WERI-Rb-1 (cell line): Measurements from ENCODE around the gene IFFO2.

Source experiments
- DNase-seq: peaks from one replicate; pipeline ENCODE4 v3.0.0-alpha.2; 2020
- H3K27ac ChIP-seq: fragments of 250-450 bp; sonication (Bioruptor Pico); 2 replicates; pipeline ENCODE4 v1.5.1; 2020; ENCODE audit warnings: mild to moderate bottlenecking, moderate library complexity
- H3K27me3 ChIP-seq: fragments of 250-450 bp; sonication (Bioruptor Pico); 2 replicates; pipeline ENCODE4 v1.5.1; 2021; ENCODE audit warnings: mild to moderate bottlenecking, low read depth, moderate library complexity; ENCODE audit not compliant: insufficient read depth, severe bottlenecking
- H3K36me3 ChIP-seq: fragments of 250-450 bp; sonication (Bioruptor Pico); 2 replicates; pipeline ENCODE4 v1.5.1; 2020; ENCODE audit warnings: mild to moderate bottlenecking, moderate library complexity
- H3K4me3 ChIP-seq: 2 replicates; pipeline ENCODE4 v1.5.1; 2011; ENCODE audit warnings: low read depth, mild to moderate bottlenecking, control low read depth, low read length
- H3K9me3 ChIP-seq: fragments of 250-450 bp; sonication (Bioruptor Pico); 2 replicates; pipeline ENCODE4 v1.5.1; 2021; ENCODE audit warnings: mild to moderate bottlenecking, moderate library complexity; ENCODE audit not compliant: severe bottlenecking
- TF ChIP-seq, protein P1 (sequence below): IDR thresholded peaks from 2 replicates; pipeline ENCODE4 v1.5.1; 2011; ENCODE audit warnings: low read depth, mild to moderate bottlenecking, control low read depth, inconsistent platforms, low read length

IFFO2 gene

DNA sequence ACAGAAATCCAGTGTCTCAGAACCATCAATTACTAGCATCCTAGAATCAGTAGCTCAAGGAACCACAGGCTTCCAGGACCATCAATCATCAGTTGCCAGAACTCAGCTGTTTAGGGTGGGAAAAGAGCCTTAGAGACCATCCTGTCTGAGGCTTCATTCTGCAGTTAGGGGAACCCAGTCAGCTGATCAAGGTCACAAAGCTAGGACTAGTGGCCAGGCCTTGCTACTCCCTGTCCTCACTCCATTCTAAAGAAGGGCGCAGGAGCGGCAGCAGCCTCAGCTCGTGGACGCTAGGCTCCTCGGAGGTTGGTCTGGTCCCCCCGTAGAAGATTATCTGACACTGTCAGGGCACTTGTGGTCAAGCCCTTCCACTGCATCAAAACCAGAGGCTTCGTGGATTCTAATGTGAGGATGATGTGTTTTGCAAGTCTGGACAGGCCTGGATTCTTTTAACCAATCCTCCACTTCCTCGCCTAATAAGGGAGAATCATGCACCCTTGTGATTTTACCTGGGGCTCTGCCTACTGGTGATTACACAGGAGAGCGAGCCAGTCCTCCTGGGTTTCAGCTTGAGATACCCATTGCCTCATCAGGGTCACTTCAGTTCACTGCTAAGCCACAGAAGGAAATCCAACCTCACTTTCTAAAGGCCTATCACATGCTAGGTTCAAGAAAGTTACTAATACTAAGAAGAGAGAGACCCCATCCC is 41.7 kb upstream of the IFFO2 start:
- Histone ChIP-seq H3K27me3 (no peaks in the 10 kb centered on the region), H3K9me3 (peaks cover 3% of the 10 kb centered on the region), H3K27ac (no peak overlapping the region), H3K4me3 (no peak overlapping the region), H3K36me3 (no peaks in the 10 kb centered on the region)
- peak; percentile 41 for DNase-seq
- TF ChIP-seq, protein P1, sequence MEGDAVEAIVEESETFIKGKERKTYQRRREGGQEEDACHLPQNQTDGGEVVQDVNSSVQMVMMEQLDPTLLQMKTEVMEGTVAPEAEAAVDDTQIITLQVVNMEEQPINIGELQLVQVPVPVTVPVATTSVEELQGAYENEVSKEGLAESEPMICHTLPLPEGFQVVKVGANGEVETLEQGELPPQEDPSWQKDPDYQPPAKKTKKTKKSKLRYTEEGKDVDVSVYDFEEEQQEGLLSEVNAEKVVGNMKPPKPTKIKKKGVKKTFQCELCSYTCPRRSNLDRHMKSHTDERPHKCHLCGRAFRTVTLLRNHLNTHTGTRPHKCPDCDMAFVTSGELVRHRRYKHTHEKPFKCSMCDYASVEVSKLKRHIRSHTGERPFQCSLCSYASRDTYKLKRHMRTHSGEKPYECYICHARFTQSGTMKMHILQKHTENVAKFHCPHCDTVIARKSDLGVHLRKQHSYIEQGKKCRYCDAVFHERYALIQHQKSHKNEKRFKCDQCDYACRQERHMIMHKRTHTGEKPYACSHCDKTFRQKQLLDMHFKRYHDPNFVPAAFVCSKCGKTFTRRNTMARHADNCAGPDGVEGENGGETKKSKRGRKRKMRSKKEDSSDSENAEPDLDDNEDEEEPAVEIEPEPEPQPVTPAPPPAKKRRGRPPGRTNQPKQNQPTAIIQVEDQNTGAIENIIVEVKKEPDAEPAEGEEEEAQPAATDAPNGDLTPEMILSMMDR: no peak

DNA sequence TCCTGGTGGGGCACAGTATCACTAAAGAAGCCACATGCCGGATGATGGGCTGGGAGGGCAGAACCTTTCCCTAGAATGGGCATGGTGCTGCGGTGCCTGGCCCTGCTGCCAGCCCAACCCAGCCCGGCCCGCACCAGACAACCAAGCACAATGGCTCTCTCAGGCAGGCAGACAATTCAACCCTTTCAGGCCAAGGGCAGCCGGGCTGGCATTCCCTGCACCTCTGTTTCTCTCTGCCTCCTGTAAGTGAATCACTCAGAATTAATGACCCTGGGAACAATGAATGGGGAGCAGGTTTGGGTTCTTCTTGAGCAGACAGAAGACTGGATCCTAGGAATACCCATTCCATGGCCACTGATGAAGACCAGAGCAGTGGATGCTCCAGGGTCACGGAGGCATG is 41.0 kb upstream of the IFFO2 start:
- H3K9me3 ChIP-seq: peaks cover 3% of the 10 kb centered on the region
- no peaks in the 10 kb centered on the region for H3K27me3 ChIP-seq
- H3K36me3 ChIP-seq: no peaks in the 10 kb centered on the region
- no peak overlapping the region for H3K4me3 ChIP-seq
- TF ChIP-seq, protein P1: no peak
- H3K27ac ChIP-seq: no peak overlapping the region
- no peak for DNase-seq

- Histone ChIP-seq H3K27me3 (no peaks in the 10 kb centered on the region), H3K9me3 (peaks cover 3% of the 10 kb centered on the region), H3K36me3 (no peaks in the 10 kb centered on the region), H3K4me3 (no peak overlapping the region), H3K27ac (no peak overlapping the region)
- TF ChIP-seq, protein P1: no peak
- DNase-seq: no peak
Measured at GRCh38 chr1:18996548-18997177, 40.2 kb upstream of the IFFO2 start.

DNA sequence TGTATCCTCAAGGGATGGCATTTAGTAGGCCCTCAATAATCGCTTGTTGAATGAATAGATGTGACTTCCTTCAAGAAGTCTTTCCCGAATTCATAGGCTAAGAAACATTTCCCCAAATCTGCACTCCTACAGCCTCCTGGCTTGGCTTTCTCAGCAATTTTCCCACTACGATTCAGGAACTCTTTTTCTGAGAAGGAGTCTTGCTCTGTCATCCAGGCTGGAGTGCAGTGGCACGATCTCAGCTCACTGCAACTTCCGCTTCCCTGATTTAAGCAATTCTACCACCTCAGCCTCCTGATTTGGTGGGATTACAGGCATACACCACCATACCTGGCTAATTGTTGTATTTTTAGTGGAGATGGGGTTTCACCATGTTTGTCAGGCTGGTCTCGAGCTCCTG is 37.9 kb upstream of the IFFO2 start:
- no peak for DNase-seq
- TF ChIP-seq, protein P1: no peak
- Histone ChIP-seq H3K36me3 (no peaks in the 10 kb centered on the region), H3K4me3 (no peak overlapping the region), H3K27me3 (no peaks in the 10 kb centered on the region), H3K9me3 (no peaks in the 10 kb centered on the region), H3K27ac (no peak overlapping the region)

DNA sequence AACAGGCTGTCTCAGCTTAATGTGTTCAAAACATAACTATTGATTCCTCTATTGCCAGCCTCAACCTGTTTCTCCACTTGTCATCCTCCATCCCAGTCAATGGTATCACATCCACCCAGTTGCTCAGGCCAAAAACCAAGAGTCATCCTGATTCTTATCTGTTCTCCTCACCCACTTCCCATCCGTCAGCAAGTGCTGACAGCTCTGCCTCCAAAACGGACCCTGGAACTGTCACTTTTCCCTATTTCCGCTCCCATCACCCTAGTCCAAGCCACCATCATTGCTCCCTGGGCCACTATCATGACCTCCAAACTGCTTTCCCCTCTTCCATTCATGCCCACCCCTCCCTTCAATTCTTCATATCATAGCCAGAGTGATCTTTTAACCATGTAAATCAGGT is 36.2 kb upstream of the IFFO2 start:
- H3K36me3 ChIP-seq: no peaks in the 10 kb centered on the region

More for the DNA sequence above, 36.2 kb upstream of the IFFO2 start:
- H3K9me3 ChIP-seq: no peaks in the 10 kb centered on the region
- H3K27ac ChIP-seq: no peak overlapping the region
- H3K4me3 ChIP-seq: no peak overlapping the region
- TF ChIP-seq, protein P1: no peak
- no peaks in the 10 kb centered on the region for H3K27me3 ChIP-seq
- no peak for DNase-seq
